Measurements from ENCODE around the gene EMD.

DNA sequence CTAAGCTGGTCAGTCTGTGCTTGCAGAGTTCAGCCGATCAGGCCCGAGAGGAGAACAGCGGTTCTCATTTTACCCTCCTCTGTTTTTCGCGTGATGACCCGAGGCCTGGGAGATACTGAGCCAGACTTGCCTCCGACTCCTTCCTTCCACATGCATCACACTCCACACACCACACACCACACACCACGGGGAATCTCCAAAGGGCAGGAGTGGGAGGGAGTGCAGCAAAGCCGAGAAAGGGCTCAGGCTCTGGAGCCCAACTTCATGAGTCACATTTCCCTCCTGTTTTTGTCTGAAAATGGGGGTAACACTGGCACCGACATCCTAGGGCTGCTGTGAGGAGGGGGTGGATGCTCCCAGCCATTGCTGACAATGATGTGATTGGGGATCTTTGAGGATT, 44.6 kb upstream of the EMD start:
- TF ChIP-seq ZNF709 (CRISPR knock-in tag; IDR thresholded peaks at IDR 0.05) (no peak), SRSF1 (optimal IDR thresholded peaks at IDR 0.05; ENCODE audit: low read depth, low read length) (no peak), CREM (IDR thresholded peaks at IDR 0.05) (no peak), CREM (CRISPR knock-in tag; IDR thresholded peaks at IDR 0.05) (no peak), POLR2A (IDR thresholded peaks at IDR 0.05; ENCODE audit: insufficient read depth in 1 of 2, low read depth in 2 of 2, low read length in 2 of 2) (no peak)
- TF ChIP-seq, protein P1, sequence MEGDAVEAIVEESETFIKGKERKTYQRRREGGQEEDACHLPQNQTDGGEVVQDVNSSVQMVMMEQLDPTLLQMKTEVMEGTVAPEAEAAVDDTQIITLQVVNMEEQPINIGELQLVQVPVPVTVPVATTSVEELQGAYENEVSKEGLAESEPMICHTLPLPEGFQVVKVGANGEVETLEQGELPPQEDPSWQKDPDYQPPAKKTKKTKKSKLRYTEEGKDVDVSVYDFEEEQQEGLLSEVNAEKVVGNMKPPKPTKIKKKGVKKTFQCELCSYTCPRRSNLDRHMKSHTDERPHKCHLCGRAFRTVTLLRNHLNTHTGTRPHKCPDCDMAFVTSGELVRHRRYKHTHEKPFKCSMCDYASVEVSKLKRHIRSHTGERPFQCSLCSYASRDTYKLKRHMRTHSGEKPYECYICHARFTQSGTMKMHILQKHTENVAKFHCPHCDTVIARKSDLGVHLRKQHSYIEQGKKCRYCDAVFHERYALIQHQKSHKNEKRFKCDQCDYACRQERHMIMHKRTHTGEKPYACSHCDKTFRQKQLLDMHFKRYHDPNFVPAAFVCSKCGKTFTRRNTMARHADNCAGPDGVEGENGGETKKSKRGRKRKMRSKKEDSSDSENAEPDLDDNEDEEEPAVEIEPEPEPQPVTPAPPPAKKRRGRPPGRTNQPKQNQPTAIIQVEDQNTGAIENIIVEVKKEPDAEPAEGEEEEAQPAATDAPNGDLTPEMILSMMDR (CRISPR knock-in tag; IDR thresholded peaks at IDR 0.05): no peak
- TF ChIP-seq, protein P2, sequence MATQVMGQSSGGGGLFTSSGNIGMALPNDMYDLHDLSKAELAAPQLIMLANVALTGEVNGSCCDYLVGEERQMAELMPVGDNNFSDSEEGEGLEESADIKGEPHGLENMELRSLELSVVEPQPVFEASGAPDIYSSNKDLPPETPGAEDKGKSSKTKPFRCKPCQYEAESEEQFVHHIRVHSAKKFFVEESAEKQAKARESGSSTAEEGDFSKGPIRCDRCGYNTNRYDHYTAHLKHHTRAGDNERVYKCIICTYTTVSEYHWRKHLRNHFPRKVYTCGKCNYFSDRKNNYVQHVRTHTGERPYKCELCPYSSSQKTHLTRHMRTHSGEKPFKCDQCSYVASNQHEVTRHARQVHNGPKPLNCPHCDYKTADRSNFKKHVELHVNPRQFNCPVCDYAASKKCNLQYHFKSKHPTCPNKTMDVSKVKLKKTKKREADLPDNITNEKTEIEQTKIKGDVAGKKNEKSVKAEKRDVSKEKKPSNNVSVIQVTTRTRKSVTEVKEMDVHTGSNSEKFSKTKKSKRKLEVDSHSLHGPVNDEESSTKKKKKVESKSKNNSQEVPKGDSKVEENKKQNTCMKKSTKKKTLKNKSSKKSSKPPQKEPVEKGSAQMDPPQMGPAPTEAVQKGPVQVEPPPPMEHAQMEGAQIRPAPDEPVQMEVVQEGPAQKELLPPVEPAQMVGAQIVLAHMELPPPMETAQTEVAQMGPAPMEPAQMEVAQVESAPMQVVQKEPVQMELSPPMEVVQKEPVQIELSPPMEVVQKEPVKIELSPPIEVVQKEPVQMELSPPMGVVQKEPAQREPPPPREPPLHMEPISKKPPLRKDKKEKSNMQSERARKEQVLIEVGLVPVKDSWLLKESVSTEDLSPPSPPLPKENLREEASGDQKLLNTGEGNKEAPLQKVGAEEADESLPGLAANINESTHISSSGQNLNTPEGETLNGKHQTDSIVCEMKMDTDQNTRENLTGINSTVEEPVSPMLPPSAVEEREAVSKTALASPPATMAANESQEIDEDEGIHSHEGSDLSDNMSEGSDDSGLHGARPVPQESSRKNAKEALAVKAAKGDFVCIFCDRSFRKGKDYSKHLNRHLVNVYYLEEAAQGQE (IDR thresholded peaks at IDR 0.05; ENCODE audit: borderline replicate concordance in 1 of 2, low read depth in 1 of 2, low read length in 2 of 2): no peak
- TF ChIP-seq, protein P3, sequence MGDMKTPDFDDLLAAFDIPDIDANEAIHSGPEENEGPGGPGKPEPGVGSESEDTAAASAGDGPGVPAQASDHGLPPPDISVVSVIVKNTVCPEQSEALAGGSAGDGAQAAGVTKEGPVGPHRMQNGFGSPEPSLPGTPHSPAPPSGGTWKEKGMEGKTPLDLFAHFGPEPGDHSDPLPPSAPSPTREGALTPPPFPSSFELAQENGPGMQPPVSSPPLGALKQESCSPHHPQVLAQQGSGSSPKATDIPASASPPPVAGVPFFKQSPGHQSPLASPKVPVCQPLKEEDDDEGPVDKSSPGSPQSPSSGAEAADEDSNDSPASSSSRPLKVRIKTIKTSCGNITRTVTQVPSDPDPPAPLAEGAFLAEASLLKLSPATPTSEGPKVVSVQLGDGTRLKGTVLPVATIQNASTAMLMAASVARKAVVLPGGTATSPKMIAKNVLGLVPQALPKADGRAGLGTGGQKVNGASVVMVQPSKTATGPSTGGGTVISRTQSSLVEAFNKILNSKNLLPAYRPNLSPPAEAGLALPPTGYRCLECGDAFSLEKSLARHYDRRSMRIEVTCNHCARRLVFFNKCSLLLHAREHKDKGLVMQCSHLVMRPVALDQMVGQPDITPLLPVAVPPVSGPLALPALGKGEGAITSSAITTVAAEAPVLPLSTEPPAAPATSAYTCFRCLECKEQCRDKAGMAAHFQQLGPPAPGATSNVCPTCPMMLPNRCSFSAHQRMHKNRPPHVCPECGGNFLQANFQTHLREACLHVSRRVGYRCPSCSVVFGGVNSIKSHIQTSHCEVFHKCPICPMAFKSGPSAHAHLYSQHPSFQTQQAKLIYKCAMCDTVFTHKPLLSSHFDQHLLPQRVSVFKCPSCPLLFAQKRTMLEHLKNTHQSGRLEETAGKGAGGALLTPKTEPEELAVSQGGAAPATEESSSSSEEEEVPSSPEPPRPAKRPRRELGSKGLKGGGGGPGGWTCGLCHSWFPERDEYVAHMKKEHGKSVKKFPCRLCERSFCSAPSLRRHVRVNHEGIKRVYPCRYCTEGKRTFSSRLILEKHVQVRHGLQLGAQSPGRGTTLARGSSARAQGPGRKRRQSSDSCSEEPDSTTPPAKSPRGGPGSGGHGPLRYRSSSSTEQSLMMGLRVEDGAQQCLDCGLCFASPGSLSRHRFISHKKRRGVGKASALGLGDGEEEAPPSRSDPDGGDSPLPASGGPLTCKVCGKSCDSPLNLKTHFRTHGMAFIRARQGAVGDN (CRISPR knock-in tag; IDR thresholded peaks at IDR 0.05): no peak
- TF ChIP-seq, protein P4, sequence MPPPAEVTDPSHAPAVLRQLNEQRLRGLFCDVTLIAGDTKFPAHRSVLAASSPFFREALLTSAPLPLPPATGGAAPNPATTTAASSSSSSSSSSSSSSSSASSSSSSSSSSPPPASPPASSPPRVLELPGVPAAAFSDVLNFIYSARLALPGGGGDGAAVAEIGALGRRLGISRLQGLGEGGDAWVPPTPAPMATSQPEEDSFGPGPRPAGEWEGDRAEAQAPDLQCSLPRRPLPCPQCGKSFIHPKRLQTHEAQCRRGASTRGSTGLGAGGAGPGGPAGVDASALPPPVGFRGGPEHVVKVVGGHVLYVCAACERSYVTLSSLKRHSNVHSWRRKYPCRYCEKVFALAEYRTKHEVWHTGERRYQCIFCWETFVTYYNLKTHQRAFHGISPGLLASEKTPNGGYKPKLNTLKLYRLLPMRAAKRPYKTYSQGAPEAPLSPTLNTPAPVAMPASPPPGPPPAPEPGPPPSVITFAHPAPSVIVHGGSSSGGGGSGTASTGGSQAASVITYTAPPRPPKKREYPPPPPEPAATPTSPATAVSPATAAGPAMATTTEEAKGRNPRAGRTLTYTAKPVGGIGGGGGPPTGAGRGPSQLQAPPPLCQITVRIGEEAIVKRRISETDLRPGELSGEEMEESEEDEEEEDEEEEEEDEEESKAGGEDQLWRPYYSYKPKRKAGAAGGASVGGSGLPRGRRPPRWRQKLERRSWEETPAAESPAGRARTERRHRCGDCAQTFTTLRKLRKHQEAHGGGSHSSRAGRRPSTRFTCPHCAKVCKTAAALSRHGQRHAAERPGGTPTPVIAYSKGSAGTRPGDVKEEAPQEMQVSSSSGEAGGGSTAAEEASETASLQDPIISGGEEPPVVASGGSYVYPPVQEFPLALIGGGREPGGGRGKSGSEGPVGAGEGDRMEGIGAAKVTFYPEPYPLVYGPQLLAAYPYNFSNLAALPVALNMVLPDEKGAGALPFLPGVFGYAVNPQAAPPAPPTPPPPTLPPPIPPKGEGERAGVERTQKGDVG (CRISPR knock-in tag; IDR thresholded peaks at IDR 0.05; ENCODE audit: borderline replicate concordance): no peak
- TF ChIP-seq, protein P5, sequence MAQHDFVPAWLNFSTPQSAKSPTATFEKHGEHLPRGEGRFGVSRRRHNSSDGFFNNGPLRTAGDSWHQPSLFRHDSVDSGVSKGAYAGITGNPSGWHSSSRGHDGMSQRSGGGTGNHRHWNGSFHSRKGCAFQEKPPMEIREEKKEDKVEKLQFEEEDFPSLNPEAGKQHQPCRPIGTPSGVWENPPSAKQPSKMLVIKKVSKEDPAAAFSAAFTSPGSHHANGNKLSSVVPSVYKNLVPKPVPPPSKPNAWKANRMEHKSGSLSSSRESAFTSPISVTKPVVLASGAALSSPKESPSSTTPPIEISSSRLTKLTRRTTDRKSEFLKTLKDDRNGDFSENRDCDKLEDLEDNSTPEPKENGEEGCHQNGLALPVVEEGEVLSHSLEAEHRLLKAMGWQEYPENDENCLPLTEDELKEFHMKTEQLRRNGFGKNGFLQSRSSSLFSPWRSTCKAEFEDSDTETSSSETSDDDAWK (CRISPR knock-in tag; IDR thresholded peaks at IDR 0.05): no peak
- TF ChIP-seq, protein P6, sequence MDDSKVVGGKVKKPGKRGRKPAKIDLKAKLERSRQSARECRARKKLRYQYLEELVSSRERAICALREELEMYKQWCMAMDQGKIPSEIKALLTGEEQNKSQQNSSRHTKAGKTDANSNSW (CRISPR knock-in tag; IDR thresholded peaks at IDR 0.05; ENCODE audit: borderline replicate concordance): no peak
- TF ChIP-seq, protein P7, sequence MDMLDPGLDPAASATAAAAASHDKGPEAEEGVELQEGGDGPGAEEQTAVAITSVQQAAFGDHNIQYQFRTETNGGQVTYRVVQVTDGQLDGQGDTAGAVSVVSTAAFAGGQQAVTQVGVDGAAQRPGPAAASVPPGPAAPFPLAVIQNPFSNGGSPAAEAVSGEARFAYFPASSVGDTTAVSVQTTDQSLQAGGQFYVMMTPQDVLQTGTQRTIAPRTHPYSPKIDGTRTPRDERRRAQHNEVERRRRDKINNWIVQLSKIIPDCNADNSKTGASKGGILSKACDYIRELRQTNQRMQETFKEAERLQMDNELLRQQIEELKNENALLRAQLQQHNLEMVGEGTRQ (IDR thresholded peaks at IDR 0.05; ENCODE audit: low read depth, low read length): no peak
- TF ChIP-seq, protein P7 (CRISPR knock-in tag; IDR thresholded peaks at IDR 0.05; ENCODE audit: borderline replicate concordance): no peak
- TF ChIP-seq, protein P8, sequence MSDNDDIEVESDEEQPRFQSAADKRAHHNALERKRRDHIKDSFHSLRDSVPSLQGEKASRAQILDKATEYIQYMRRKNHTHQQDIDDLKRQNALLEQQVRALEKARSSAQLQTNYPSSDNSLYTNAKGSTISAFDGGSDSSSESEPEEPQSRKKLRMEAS (IDR thresholded peaks at IDR 0.05): no peak
- TF ChIP-seq, protein P9, sequence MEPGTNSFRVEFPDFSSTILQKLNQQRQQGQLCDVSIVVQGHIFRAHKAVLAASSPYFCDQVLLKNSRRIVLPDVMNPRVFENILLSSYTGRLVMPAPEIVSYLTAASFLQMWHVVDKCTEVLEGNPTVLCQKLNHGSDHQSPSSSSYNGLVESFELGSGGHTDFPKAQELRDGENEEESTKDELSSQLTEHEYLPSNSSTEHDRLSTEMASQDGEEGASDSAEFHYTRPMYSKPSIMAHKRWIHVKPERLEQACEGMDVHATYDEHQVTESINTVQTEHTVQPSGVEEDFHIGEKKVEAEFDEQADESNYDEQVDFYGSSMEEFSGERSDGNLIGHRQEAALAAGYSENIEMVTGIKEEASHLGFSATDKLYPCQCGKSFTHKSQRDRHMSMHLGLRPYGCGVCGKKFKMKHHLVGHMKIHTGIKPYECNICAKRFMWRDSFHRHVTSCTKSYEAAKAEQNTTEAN (CRISPR knock-in tag; conservative IDR thresholded peaks at IDR 0.05): no peak
